HG03039 (cell line): Measurements from ENCODE around the gene OTOG.

Experiments
- ATAC-seq: cut with Tn5 transposase; IDR thresholded peaks from one replicate; pipeline ENCODE4 v1.9.1; 2021; ENCODE audit warnings: mild to moderate bottlenecking, moderate library complexity; ENCODE audit not compliant: unreplicated experiment

The OTOG gene

GRCh38 chr11:17560281-17561110 is 13.4 kb downstream of the OTOG start:
- no peak for ATAC-seq

DNA sequence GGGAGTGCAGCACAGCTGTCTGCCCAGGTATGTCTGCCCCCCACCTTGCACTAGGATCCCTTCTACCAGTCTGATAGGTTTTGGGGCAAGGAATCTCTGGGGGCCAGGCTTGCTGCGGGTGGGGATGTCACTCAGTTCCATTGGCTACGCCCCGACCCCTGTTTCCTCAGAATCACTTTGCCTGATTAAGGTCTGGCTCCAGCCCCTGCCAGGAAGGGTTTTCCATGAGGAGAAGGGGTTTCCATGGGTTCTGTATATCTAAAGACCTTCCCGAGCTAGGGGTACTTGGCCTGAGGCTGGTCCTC is 14.0 kb downstream of the OTOG start:
- no peak for ATAC-seq

DNA sequence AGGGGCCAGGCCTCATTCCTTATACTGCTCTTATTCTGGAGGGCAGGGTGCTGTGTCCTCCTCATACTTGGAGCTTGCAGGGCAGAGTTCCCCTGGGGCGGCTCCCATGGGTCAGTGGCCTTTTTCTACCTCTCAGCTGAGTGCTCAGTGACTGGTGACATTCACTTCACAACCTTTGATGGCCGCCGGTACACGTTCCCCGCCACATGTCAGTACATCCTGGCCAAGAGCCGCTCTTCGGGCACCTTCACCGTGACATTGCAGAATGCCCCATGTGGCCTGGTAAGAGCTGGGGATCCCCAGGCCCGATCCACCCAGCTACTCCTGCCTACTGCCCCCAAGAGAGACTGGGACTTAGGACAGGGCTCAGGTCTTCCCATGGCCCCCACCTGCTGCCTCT is 14.5 kb downstream of the OTOG start:
- no peak for ATAC-seq

- no peak for ATAC-seq
Measured at GRCh38 chr11:17563231-17563646, 16.2 kb downstream of the OTOG start.

DNA sequence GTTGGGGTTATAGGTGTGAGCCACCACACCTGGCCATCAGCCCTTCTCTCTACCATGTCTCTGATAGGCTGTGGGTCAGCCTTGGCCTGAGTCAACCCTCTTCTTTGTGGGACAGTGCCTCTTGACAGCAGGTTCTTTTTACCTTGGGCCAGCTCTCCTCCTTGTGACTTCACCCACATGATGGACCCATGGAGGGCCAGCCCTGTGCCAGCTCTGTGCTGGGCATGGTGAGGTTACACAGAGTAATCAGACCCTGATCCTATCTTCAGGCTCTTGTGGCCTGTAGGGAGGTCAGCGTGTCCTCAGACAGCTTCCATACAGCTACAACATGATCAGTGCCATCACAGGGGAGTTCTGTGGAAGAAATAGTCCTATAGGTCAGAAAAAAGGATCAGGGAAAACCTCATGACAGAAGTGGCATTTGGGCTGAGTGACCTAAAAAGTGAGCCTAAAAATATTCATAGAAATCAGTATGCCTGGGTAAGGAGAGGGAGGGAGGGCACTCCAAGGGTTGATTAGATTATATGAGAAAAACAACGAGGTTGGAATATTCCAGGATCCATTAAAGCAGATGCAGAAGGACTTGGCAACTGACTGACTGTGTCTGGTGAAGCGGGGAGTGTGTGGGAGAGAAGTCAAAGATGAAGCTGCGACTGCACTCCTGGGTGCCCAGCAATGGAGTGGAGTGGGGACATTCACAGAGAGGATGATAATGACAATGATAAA is 17.1 kb downstream of the OTOG start:
- ATAC-seq: no peak

DNA sequence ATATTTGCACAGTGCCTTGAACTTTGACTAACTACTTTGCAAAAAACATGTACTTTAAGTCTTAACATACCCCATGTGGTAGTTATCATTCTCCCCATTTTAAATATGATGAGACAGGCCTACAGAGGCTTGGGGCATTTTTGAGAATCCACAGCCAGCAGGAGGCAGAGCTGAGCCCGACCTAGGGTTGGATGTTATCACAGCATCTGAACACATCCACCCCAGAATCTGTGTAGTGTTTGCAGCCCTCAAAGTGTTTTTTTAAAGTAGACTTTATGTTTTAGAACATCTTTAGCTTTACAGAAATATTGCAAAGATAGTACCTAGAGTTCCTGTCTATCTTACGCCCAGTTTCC is 17.6 kb downstream of the OTOG start:
- no peak for ATAC-seq

GRCh38 chr11:17568944-17569343 is 21.9 kb downstream of the OTOG start:
- no peak for ATAC-seq

DNA sequence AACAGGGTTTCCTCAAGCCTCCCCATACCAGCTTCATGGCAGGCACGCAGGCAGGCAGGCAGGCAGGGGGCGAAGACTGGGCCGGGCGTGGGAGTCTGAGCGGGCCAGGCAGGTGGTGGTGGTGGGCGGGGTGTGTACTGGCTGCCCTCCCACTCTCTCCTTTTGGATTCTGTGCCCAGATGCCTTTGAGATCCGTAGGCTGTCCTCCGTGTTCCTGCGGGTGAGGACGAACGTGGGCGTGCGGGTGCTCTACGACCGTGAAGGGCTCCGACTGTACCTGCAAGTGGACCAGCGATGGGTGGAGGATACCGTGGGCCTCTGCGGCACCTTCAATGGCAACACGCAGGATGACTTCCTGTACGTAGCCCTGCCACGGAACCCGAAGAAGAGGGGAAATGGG is 23.0 kb downstream of the OTOG start:
- no peak for ATAC-seq

- no peak for ATAC-seq
Measured at GRCh38 chr11:17571431-17572358, 24.6 kb downstream of the OTOG start.

GRCh38 chr11:17572359-17572690 is 25.3 kb downstream of the OTOG start:
- no peak for ATAC-seq

- ATAC-seq: no peak
Measured at GRCh38 chr11:17572791-17573460, 25.9 kb downstream of the OTOG start.

- no peak for ATAC-seq
Measured at GRCh38 chr11:17573526-17573925, 26.5 kb downstream of the OTOG start.

GRCh38 chr11:17574141-17575091 is 27.4 kb downstream of the OTOG start:
- ATAC-seq: no peak

DNA sequence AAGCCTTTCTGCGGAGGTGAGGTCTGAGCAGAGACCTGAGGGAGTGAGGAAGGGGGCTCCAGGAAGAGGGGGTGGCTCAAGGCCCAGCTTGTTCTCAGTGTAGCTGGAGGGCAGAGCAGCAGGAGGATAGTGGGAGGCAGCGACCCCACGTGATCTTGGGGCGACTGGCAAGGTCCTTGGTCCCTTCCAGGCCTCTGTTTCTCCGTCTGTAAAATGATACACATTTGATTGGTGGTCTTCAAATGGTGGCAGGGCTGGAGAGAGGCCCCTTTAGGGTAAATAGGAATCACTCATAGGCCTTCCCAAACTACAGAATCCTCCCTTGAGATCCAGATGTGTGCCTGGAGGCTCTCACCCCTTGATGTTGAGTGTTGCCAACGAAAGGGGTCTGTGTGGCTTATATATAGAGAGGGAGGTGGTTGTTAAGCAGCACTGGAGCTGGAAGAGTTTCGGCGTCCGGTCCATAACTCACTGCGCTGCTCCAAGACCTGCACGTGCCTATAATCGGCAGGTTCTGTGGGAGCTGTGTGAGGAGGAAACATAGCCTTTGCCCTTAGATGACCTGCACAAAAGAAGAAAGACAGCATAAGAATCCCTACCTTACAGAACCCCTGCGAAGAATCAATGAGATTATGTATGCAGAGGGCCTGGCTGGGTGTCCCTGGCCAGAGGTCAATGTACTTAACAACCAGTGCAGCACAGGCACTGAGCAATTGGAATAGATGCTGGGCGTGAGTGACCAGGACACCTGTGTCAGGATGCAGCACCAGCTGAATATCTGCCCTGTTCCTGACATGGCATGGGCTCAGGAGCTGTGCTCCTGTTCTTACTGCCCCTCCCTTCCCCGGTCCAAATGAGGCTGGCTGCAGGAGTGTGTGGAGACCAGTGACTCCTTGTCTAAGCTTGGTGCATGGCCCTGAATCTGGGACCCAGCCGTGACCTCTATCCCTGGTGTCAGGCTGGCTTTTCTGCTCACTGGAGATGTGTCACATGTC is 28.7 kb downstream of the OTOG start:
- no peak for ATAC-seq

- ATAC-seq: no peak
Measured at GRCh38 chr11:17578296-17578695, 31.2 kb downstream of the OTOG start.

DNA sequence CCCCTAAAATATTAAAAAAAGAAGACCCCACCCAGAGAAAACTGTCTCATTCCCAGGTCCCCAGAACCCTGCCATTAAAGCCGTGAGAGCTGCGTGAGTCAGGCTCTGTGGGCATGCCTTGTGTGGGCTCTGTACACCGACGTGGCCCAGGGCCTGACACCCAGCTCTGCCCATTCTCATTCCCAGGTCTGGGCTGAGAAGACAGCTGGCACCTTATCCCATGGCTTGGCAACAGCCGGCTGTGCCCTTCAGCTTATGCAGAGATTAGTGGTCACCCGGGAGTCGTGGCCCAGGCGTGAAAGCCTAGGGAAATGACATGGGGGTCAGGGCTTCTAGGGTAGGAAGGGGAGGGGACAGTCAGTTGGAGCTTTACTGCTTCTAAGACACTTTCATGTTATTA is 31.9 kb downstream of the OTOG start:
- no peak for ATAC-seq

DNA sequence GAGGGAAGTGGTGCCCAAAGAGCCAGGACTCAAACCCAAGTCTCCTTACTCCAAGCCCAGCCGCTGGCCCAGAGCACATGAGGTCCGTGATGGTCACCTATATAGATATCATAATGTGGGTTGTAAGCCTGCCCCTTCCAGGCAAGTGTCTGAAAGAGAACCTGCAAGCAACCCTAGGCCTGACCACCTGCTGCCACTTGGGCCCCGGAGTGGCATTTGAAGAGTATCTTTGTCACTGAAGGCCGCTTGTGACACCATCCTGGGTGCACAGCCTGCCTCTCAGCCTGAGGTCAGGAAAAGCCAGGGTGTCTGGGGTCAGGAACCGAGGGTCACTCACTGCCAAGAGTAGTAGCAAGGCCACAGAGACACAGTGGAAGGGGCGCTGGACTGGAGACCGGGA is 32.4 kb downstream of the OTOG start:
- ATAC-seq: no peak

DNA sequence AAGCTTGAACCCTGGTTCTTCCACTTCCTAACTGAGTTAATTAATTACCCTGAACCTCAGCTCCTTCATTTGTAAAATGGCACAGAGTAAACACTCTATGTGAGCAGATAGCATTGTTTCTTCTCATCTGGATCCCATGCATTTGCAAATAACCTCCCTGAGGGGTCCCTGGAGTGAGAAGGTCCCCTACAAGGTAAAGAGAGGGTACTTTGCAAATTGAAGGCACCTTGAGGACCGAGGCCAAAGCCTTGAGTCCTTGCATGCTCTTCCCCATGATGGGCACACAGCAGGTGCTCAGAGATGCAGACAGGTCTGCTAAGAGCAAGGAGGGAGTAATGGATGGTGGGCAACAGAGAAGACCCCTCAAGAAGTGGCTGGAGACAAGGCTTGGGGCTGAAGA is 33.2 kb downstream of the OTOG start:
- no peak for ATAC-seq
